A549 treated with CpdA at 1 μM for 4 hours (cell line): ENCODE data around the gene MAP3K21. TPM values are rescaled to one million over a fixed set of nuclear protein-coding genes. Genes with fewer than 3 reads are reported as not detected.

ENCODE experiments used
- total RNA-seq: library from RNA; stranded (reverse); fragments of 200-300 nt; extraction: Qiagen RNA extraction; gene quantifications from 5 replicates; pipeline ENCODE4 v1.2.3, GENCODE V29; 2022; ENCODE audit warnings: low read depth

Gene MAP3K21
- total RNA-seq, result 10.1 to 13.6 TPM (median 11.7 TPM) in 5 replicates

DNA sequence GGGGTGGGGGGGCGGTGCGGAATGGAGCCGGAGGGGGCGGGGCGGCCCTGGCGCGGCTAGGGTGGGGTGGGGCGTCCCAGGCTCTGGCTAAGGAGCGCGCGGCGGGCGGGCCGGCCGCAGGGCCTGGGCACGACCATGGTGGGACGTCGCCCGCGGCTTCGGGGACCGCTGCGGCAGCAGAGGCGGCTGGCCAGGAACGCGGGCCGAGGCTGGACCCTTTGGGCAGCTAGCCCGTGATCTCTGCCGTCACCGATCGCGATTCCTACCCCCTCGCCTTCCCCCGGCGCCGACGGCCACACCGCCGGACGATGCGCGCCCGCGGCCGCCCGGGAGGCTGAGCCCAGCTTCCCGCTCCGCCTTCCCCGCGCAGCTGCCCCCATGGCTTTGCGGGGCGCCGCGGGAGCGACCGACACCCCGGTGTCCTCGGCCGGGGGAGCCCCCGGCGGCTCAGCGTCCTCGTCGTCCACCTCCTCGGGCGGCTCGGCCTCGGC lies at the start of gene MAP3K21:
Gene MAP3K21, plus strand, starts transcription at position 74 of the 491 bp plus-strand sequence. Its CDS starts 305 bp downstream, at position 379.

DNA sequence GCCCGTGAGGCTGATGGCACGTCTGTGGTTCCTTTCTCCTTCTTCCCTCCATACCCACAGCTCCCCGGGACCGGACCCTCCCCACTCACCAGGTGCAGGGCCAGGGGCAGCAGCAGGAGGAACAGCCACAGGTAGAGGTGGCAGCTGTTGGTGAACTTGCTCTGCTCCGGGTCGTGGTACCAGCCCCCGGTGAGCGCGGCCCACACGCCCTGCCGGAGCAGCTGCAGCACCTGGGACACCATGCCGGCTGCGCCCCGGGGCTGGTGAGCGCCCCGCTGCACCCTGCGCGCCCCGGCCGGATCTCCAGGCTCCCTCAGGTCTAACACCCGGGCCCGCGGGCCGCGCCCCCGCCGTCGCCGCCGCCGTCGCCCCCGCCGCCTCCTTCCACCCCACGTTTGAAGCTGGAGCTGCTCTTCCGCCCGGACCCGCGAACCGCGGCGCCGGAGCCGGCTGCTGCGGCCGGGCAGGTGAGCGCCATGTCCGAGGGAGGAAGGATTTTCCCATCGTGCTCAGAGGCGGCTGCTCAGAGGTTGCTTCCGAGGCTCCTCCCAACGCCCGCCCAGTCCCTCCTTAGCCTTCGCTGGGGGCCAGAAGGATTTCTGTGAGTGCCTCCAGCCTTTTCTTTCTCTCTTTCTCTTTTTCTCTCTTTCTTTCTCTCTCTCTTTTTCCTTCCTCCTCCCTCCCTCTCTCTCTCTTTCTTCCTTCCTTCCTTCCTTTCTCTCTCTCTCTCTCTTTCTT lies 32.1 kb upstream of the MAP3K21 start, which contains the start of gene PCNX2:
Gene PCNX2, minus strand, starts transcription at position 489 of the 738 bp plus-strand sequence. Its CDS starts 247 bp downstream, at position 242.

Other genes starting within 250 kb of the MAP3K21 start
- 10.4 to 16.3 TPM (median 13.4 TPM) in 5 replicates for gene PCNX2, start 32.0 kb upstream of the MAP3K21 start, total RNA-seq